KG1 (cell line): ENCODE measurements around the gene AGK.
"Not testable (repeated sequence)": the region's sequence is repeated elsewhere in the genome, so short reads cannot be mapped to it uniquely, and the experiment has no call there.

Experiments
- DNase-seq: peaks from one replicate; lab custom pipeline; 2025; lab: John Stamatoyannopoulos, UW

AGK gene

DNA sequence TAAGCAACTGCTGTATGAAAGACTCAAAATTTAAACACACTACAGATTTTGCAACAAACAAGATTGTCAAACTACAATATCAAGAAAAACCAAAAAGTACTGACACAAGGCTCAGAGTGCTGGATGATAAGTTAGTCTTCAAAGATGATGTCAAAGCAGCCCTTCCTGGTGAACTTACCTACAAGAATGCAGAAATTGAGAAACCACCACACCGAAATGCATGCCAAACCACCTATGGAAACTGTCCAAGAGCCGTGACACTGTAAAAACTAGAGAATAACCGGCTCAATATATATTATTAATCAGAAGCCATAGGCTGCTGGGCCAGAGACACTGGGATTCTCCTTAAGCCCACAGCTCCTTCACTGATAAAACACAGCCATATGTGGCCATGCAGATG lies 125.4 kb downstream of the AGK start:
- no peak for DNase-seq

DNA sequence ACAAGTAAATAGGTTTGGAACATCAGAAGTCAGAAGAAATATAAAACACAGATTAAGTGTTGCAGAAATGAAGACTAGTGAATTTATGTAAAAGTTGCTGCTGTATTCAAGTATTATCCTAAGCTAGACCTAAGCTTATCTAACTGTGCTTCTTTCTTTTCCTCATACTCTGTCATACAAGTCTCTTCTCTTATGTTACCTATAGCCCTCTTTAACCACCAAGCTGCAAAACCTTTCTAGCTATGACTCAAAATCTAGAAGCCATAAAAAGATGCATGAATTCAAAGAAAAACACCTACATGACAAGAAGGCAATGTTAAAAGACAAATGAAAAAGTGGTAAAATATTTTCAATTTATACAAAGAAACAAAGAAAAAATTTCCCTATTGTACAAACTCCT lies 127.8 kb downstream of the AGK start:
- no peak for DNase-seq

DNA sequence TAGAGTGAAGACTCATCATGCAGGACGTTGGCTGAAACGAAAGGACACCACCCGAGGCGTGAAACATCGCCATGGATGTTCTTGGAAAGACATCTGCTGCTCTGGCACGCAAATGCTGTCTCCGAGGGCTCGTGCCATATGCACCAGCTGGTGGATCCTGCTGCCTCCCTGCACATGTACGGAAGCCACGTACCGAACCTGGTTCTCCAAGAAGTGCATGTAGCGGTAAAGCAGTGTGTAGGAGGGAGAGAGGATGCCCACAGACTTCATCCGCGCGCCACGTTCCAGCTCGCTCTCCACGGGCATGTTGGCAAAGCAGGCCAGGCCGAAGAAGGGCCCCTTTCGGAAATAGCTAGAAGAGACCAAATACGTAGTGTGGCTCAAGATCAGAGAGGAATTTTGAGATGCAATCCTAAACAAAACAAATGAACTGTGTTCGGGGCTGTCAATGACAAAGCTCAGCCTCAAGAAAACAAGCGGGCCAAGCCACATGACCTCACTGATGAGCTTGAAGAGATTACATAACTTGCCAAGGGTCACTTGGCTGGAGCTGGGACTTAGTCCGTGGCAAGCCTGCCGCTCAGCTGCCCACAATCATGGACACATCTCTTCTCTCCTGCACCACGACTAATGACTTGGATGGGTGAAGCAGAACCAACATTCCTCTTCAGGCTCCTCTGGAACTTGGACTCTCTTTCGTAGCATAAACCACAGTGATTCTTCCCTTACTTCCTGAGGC lies 134.2 kb downstream of the AGK start:
- DNase-seq = no peak

DNA sequence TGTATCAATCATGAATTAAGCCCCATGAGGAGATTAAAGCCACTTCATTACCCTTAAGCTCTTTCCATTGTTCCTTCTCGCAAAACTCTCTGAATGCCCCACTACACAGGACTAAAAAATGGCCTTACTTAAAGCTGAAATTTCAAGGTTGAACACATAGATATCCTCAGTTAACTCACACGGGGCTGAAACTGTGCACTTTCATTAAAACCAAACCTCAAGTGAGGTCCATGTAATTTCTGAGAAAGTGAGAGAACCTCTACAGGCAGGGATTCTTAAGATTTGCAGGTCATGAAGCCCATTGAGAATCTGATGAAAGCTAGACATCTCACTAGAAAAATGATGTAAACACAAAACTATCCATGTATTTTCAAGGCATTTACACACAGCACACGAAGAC lies 134.9 kb downstream of the AGK start:
- DNase-seq = no peak

DNA sequence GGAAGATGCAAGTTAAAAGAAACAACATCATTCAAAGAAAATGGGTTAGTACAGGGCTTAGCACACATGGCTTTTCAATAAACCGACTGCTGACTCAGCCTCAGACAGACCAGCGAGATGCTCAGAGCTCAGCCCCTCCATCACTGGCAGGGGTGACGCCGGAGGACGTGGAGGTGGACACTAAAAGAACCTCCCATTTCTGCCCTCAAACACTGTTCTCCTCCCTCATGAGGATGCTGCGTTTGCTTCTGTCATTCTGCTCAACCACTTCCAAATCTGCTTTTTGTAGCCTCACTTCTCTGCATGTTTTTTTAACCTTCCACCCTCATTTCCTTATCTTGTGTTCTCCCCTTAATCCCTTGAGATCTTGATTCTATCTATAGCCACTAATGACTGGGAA lies 135.5 kb downstream of the AGK start:
- DNase-seq = no peak

DNA sequence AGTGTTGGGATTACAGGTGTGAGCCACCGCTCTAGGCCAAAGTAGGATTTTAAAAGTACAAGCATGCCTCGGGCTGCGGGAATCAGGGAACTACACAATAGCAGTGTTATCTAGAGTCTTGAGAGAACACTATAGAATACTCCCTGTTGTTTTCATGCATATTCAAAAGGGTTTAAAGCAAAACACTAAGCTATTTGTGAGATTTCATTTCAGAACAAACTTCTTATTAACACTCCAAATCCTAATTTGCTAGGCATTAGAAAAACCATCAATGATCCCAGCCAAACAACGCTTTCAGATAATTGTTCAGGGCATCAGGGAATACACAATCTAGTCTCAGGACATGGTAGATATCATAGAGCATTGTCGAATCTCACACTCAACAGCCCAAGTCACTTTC lies 136.8 kb downstream of the AGK start:
- DNase-seq = no peak

DNA sequence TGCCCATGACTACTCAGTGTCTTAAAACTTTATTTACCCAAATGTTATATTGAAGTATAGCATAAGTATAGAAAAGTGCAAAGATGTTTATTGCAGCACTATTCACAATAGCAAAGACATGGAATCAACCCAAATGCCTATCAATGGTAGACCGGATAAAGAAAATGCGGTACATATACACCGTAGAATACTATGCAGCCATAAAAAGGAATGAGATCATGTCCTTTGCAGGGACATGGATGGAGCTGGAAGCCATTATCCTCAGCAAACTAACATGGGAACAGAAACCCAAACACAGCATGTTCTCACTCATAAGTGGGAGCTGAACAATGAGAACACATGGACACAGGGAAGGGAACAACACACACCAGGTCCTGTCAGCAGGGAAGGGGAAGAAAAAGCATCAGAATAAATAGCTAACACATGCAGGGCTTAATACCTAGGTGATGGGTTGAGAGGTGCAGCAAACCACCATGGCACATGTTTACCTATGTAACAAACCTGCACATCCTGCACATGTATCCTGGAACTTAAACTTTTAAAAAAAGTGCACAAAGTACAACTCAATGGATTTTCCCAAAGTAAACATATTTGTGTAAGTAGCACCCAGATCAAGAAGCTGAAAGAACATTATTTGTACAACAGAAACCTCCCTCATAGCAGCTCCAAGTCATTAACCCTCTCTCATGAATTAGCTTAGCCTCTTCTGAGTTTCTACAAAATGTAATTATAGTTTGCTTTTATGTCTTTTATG lies 138.0 kb downstream of the AGK start:
- not testable (repeated sequence) for DNase-seq

DNA sequence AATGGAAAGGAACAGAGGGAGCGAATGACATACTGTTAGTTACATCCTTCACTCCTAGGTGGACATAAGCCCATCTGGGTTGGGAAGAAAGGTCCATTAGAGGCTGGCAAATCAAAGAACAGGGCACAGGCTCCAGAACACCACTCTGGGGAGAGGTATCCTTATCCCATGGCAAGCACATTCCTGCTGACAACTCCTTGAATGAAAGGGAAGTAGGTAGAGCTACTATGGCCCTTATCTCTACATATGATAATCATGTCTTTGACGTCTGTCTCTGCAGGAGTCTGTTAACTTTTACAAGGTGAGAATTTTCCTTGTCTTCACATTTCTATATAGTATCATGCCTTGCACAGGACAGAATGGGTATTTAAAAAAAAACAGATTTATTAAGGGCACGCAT lies 140.3 kb downstream of the AGK start:
- no peak for DNase-seq

DNA sequence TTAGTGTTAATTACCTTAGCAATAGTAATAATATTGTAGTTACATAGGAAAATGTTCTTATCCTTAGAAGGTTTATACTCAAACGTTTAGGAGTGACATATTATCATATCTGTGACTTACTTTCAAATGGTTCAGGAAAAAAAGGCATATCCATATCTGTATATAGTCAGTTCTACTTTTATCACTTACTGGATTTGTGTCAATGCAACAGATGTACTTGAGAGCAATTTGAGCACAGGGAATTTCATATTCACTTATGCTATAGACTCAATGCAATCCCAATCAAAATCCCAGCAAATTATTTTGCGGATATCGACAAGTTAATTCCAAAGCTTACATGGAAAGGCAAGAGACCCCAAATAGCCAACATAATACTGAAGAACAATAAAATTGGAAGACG lies 140.8 kb downstream of the AGK start:
- no peak for DNase-seq

DNA sequence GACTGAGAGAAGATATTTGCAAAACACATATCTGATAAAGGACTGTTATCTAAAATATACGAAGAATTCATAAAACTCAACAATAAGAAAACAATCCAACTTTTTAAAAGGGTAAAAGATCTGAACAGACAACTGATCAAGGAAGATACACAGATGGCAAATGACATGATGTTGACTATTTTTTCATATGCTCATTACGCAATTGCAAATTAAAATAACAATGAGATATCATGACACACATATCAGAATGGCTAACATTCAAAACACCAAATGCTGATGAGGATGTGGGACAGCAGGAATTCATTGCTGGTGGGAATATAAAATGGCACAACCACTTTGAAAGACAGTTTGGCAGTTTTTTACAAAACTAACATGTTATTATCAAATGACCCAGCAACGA lies 141.9 kb downstream of the AGK start:
- DNase-seq = no peak

DNA sequence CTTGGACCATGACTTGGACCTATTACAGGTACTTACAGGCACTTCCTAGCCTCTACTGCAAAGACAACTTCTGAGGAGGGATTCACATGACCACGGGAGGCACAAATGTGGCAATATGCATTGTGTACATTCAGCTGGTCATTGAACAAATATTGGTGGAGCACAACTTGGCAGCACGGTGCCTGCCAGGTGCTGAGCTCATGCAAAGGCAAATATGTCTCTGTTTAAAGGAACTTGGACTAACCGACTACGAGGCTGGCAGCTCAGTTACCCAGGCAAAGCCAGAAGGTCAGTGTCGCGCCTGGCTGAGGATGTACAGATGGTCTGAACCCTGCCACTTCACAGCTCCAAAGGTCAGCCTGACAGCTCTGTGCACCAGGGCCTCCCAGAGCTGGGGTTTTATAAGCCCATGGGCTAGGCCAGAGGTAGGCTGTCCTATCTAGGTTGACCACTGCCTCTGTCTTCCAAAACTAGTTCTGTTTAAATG lies 144.6 kb downstream of the AGK start:
- DNase-seq = no peak

DNA sequence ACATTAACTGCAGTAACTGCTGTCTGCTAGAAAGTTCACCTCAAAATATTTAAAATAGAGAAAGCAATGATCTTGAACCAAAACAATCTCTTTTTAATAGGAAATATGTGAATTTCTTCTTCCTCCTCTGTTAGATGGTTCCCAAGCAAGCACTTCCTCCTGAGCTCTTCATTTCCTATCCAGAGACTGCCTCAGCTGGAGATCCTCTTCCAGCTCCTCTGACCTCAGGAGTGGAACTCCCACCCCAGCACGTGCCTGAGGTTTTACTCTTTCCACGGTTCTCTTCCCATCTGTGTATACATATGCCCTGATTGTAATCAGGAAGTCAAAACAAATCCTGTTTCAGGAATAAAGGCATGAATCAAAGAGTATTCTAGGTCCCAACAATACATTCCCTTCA lies 145.1 kb downstream of the AGK start:
- no peak for DNase-seq

DNA sequence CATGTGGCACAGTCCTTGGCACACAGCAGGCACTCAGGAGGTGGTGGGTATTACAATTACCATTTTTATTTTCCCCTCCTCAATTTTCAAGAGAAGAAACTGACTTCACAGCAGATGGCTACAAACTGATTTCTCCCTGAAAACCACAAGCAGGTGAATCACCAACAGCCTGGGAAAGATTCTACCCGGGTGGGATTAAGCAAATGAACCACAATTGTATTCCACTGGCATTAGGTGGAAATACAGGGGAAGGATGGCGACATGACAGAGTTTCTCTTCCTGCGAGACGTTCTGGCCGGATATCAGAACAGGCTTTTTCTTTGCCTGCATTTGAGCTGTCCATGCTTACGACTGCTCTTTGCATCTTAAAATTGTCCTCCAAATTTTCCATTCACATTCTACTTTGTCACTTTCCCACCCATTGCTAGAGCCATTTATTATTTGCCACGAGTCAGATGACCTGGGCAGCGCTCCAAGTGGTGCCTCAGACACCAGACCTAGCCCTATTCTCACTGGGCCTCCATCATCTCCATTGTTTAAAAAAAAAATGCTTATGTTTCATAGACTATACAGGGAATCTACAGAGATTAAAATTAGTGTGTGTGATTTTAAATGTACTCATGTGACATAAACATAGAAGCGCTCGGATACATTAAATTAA lies 146.1 kb downstream of the AGK start:
- DNase-seq = no peak

DNA sequence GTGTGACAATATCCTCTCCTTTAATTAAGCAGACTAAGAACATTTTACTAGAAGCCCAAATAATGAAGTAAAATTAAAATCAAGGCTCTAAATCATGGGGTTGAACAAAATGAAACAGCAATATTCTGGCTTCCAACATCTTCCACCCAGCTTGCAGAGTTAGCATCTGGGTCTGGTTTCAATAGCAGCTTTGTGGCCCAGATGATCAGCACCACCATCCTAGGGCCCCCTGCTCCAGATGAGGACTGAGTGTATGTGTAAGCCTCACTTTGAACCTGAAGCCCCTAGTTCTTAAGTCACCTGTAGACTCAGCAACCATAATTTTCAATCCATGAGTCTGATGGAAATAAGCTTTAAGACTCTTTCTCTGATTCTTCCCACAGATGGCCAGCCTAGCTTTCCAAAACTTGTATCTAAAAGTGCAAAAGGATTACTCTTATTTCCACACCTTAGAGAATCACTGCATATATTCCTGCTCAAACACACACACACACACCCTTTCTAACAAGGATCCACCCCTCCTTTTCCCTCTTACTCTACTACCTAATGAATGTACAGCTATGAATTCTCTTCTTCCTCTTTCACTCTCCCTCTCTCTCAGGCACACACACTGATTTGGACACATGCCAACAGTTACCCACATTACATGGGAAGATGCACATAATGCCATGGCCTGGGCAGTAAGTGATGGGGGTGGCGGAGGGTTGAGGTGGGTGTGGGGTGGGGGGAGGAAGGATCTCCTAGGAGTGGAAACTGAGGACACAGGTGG lies 147.2 kb downstream of the AGK start:
- DNase-seq = no peak

DNA sequence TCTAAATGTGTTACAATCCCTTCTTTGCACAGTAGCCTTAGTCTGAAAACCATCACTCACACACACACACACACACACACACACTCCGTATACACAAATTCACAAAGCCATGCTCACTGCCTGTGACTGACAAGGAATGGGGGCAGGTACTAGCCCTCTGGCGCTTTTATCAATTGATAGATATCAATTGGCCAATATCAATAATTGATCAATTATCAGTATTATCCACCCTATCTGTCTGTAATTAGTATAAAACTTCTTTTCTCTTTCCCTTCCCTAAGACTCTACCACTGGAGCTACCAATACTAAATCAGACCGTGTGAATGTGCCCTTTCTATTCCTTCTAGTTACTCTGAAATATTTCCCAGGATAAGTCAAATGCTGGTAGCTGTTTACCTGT lies 148.7 kb downstream of the AGK start:
- no peak for DNase-seq

DNA sequence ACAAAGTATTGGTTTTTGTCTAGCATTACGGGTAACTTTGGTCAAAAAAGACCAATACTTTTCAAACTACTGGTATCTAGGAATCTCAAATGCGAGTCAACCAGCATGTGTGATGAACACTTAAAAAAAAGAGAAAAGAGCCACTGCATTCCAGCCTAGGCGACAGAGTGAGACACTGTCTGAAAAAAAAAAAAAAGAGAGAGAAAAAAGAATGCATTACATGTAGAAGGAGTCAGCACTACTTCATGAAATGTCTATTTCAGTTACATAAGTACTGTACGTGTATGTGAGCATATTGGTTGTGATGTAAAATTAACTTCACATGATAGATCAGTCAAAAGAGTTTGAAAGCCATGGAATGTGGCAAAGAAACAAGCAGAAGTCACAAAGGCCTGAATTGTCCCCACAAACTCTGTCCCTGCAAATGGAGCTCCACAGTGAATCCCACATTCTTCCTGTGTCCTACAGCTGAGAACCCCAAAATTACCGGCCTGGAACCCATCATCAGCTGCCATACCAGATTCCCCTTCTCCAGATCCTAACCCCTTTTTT lies 149.2 kb downstream of the AGK start:
- no peak for DNase-seq

DNA sequence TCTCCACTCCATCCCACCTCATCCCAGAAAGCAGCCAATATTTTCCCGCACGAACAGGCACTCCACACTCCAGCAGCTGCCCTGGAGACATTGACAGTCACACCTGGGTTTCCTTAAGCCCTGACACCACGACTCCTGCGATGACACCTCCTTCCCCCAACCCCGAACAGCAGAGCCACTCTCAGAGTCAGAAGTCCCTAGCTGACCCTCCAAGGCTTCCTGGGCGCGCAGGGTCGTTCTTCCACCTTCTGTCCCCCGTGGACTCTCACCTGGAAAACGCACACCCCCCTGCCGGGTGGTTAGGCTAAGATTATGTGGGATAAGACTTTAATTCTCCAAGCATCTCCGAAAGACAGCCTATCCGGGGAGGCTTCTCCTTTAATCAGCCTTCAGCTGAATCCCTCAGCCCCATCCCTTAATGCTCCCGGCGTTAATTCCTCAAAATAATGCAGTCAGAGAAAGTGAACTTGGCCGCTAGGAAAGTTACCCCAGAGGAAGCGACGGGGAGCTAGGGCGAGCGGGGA lies 149.7 kb downstream of the AGK start:
- no peak for DNase-seq

DNA sequence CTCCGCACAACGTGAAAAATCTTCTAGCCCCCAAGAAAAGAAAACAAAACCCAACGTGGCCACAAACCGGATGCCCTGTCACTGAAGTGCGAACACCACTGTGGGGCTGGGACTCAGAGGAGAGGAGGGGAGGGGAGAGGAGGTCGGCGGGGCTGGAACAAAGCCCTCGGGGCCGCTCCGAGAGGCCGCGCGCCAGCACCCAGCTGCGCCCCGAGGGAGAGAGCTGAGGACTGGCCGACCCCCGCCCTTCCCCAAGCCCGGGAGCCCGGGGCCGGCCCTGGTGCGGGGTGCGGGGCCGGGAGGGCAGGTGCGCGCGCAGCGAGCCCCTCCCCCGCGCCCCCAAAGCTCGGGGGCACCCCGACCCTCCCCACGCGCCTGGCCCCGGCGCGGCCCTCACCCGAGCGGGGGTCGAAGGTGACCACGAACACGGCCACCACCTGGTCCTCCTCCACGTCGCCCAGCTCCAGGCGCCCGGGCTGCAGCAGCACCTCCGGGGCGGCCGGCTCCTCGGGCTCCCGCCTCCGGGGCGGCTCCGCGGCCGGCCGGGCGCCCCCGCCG lies 150.4 kb downstream of the AGK start:
- DNase-seq = no peak

DNA sequence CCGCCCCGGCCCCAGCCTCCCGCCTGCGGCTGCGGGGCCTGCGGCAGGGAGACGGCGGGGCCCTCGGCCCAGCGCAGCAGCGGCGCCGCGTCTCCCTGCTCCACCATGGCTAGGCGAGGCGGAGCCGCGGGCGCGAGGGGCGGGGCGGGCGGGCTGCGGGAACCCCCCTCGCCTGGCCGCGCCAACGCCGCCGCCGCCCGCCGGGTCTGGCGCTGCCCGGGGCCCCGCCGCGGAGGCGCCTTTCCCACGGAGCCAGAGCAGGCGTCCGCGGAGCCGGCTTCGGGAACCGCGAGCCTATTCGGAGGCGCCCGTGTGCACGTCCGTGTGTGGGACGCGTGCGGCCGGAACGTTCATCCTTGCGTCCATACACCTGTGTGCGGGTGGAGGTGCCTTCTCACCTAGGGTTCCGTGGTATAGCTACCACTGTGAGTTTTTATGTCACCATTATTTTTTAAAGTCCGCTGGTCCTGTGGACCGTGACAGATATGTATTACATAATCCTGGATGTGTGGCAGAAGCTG lies 150.9 kb downstream of the AGK start, which contains the start of gene DENND11:
DENND11 (minus strand) TSS at position 120 of the 521 bp plus-strand sequence; CDS start at position 107, 13 bp downstream.
- DNase-seq = no peak

DNA sequence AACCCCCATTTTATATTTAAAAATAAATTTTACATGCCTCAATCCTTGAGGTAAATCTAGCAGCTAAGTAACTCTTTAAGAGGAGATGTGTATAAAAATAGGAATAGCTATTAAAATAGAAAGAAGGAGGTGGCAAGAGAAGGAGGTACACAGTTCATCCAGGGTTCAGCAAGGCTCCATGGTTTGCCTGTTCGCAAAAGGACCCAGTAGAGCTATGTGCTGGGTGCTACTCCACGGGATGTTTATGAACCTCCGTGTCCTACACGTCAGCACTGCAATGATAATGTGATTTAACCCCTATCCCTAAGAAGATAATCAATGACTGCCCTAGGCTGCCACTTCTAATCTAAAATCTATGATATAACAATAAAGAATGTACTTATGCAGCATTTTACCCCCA lies 151.7 kb downstream of the AGK start:
- no peak for DNase-seq

DNA sequence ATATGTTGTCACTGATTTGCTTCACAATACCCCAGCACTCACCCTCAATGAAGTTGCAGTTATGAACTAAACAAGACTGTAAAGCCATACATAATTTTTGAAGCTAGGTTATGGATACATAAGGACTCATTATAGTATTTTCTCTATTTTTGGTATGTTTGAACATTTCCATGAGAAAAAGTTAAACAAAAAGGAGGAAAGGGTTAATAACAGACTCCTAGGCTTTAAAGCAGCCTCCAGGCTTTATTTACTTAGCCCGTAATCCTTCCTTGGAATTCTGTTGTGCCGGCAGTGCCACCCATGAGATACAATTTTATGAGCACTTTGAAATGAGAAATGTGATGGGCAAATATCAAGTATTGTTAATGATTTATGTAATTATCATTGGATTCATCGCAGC lies 152.9 kb downstream of the AGK start:
- no peak for DNase-seq
